ENCODE data around the gene OCSTAMP.

OCSTAMP gene

GRCh38 chr20:46581391-46581790, 30.9 kb upstream of the OCSTAMP start:
- no peaks in the 10 kb centered on the region for H4K20me1 ChIP-seq (ENCODE audit: insufficient read depth, low read length)
- H3K79me2 ChIP-seq (ENCODE audit: low read length) = no peaks in the 10 kb centered on the region
- no peaks in the 10 kb centered on the region for H3K36me3 ChIP-seq (replicated peaks; ENCODE audit: low read depth, low read length)
- no peak overlapping the region for H2AFZ ChIP-seq (ENCODE audit: low read depth, low read length)
- H3K9me3 ChIP-seq (ENCODE audit: insufficient read depth, low read length) = no peaks in the 10 kb centered on the region
- peaks cover 44% of the 10 kb centered on the region for H3K27me3 ChIP-seq (ENCODE audit: low read depth, low read length)
- H3K4me3 ChIP-seq (ENCODE audit: low read length) = no peak overlapping the region
- H3K27ac ChIP-seq (ENCODE audit: low read length) = no peak overlapping the region
- no peak for TF ChIP-seq CTCF (IDR thresholded peaks at IDR 0.05; ENCODE audit: low read depth, low read length)
- no peak for TF ChIP-seq EZH2phosphoT487 (IDR thresholded peaks at IDR 0.05; ENCODE audit: low read depth)
- no peaks in the 10 kb centered on the region for H3K4me1 ChIP-seq (ENCODE audit: low read length)
- H3K4me2 ChIP-seq (ENCODE audit: low read length) = no peak overlapping the region
- no peak overlapping the region for H3K9ac ChIP-seq (ENCODE audit: low read length)

GRCh38 chr20:46580613-46581205, 30.3 kb upstream of the OCSTAMP start:
- no peak overlapping the region for H3K27ac ChIP-seq (ENCODE audit: low read length)
- peaks cover 50% of the 10 kb centered on the region for H3K27me3 ChIP-seq (ENCODE audit: low read depth, low read length)
- no peaks in the 10 kb centered on the region for H3K4me1 ChIP-seq (ENCODE audit: low read length)
- H3K9ac ChIP-seq (ENCODE audit: low read length) = no peak overlapping the region
- no peaks in the 10 kb centered on the region for H3K79me2 ChIP-seq (ENCODE audit: low read length)
- no peaks in the 10 kb centered on the region for H3K36me3 ChIP-seq (replicated peaks; ENCODE audit: low read depth, low read length)
- H4K20me1 ChIP-seq (ENCODE audit: insufficient read depth, low read length) = no peaks in the 10 kb centered on the region
- H3K4me3 ChIP-seq (ENCODE audit: low read length) = no peak overlapping the region
- H3K4me2 ChIP-seq (ENCODE audit: low read length) = no peak overlapping the region
- TF ChIP-seq EZH2phosphoT487 (IDR thresholded peaks at IDR 0.05; ENCODE audit: low read depth) (no peak), CTCF (IDR thresholded peaks at IDR 0.05; ENCODE audit: low read depth, low read length) (no peak)
- H2AFZ ChIP-seq (ENCODE audit: low read depth, low read length) = no peak overlapping the region
- no peaks in the 10 kb centered on the region for H3K9me3 ChIP-seq (ENCODE audit: insufficient read depth, low read length)

- no peaks in the 10 kb centered on the region for H3K9me3 ChIP-seq (ENCODE audit: insufficient read depth, low read length)
- no peak overlapping the region for H3K4me2 ChIP-seq (ENCODE audit: low read length)
- H3K27ac ChIP-seq (ENCODE audit: low read length) = no peak overlapping the region
- no peak overlapping the region for H2AFZ ChIP-seq (ENCODE audit: low read depth, low read length)
- peaks cover 52% of the 10 kb centered on the region for H3K27me3 ChIP-seq (ENCODE audit: low read depth, low read length)
- H3K4me1 ChIP-seq (ENCODE audit: low read length) = no peaks in the 10 kb centered on the region
- no peak overlapping the region for H3K9ac ChIP-seq (ENCODE audit: low read length)
- no peaks in the 10 kb centered on the region for H3K36me3 ChIP-seq (replicated peaks; ENCODE audit: low read depth, low read length)
- no peaks in the 10 kb centered on the region for H4K20me1 ChIP-seq (ENCODE audit: insufficient read depth, low read length)
- no peak overlapping the region for H3K4me3 ChIP-seq (ENCODE audit: low read length)
- H3K79me2 ChIP-seq (ENCODE audit: low read length) = no peaks in the 10 kb centered on the region
- TF ChIP-seq CTCF (IDR thresholded peaks at IDR 0.05; ENCODE audit: low read depth, low read length) = no peak
Observed at GRCh38 chr20:46578745-46579144, 28.3 kb upstream of the OCSTAMP start.

GRCh38 chr20:46576774-46577395, 26.4 kb upstream of the OCSTAMP start:
- no peaks in the 10 kb centered on the region for H3K4me1 ChIP-seq (ENCODE audit: low read length)
- no peaks in the 10 kb centered on the region for H3K79me2 ChIP-seq (ENCODE audit: low read length)
- H3K4me3 ChIP-seq (ENCODE audit: low read length) = no peak overlapping the region
- H3K9me3 ChIP-seq (ENCODE audit: insufficient read depth, low read length) = no peaks in the 10 kb centered on the region
- no peak overlapping the region for H3K27ac ChIP-seq (ENCODE audit: low read length)
- TF ChIP-seq EZH2phosphoT487 (IDR thresholded peaks at IDR 0.05; ENCODE audit: low read depth) = no peak
- TF ChIP-seq CTCF (IDR thresholded peaks at IDR 0.05; ENCODE audit: low read depth, low read length) = no peak
- no peaks in the 10 kb centered on the region for H3K36me3 ChIP-seq (replicated peaks; ENCODE audit: low read depth, low read length)
- peaks cover 59% of the 10 kb centered on the region for H3K27me3 ChIP-seq (ENCODE audit: low read depth, low read length)
- no peak overlapping the region for H3K4me2 ChIP-seq (ENCODE audit: low read length)
- no peak overlapping the region for H3K9ac ChIP-seq (ENCODE audit: low read length)
- H4K20me1 ChIP-seq (ENCODE audit: insufficient read depth, low read length) = no peaks in the 10 kb centered on the region
- H2AFZ ChIP-seq (ENCODE audit: low read depth, low read length) = no peak overlapping the region
